ENCODE data around the gene CACNA2D3. TPM values are rescaled to one million over a fixed set of nuclear protein-coding genes. Genes with fewer than 3 reads are reported as not detected.

The CACNA2D3 gene
- total and polyA plus RNA-seq, 12 donors: 0.51 to 43.5 (median 19.3) TPM

GRCh38 chr3:55014081-55014480 is 891.7 kb downstream of the CACNA2D3 start:
- WGBS, 2 donors: 78 to 84% methylated on average over 4 of the region's 4 CpGs
- H3K9me3 ChIP-seq: no peaks in the 10 kb centered on the region
- no peak overlapping the region for H3K4me3 ChIP-seq
- DNase-seq (no peak), ATAC-seq (no peak)
- no peaks in the 10 kb centered on the region for H3K4me1 ChIP-seq
- H3K27ac ChIP-seq: no peak overlapping the region
- no peaks in the 10 kb centered on the region for H3K27me3 ChIP-seq
- intact Hi-C loops (cut with DNase I): loop anchor here in 2 of 10 donors (2.0 to 10.0 kb wide), 2 partner anchors 79 to 149 kb away; no protein-coding TSS in a partner anchor
- TF ChIP-seq, protein P1, sequence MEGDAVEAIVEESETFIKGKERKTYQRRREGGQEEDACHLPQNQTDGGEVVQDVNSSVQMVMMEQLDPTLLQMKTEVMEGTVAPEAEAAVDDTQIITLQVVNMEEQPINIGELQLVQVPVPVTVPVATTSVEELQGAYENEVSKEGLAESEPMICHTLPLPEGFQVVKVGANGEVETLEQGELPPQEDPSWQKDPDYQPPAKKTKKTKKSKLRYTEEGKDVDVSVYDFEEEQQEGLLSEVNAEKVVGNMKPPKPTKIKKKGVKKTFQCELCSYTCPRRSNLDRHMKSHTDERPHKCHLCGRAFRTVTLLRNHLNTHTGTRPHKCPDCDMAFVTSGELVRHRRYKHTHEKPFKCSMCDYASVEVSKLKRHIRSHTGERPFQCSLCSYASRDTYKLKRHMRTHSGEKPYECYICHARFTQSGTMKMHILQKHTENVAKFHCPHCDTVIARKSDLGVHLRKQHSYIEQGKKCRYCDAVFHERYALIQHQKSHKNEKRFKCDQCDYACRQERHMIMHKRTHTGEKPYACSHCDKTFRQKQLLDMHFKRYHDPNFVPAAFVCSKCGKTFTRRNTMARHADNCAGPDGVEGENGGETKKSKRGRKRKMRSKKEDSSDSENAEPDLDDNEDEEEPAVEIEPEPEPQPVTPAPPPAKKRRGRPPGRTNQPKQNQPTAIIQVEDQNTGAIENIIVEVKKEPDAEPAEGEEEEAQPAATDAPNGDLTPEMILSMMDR (IDR thresholded peaks at IDR 0.05): no peak
- H3K36me3 ChIP-seq: no peaks in the 10 kb centered on the region

GRCh38 chr3:55014906-55015305 is 892.6 kb downstream of the CACNA2D3 start:
- DNase-seq: no peak
- WGBS, 2 donors: 60 to 73% methylated on average over 5 of the region's 5 CpGs
- no peak overlapping the region for H3K27ac ChIP-seq
- intact Hi-C loops (cut with DNase I): loop anchor here in 2 of 10 donors (2.0 to 10.0 kb wide), 2 partner anchors 78 to 150 kb away; no protein-coding TSS in a partner anchor
- TF ChIP-seq, protein P1 (IDR thresholded peaks at IDR 0.05): no peak
- H3K4me3 ChIP-seq: no peak overlapping the region
- ATAC-seq: no peak
- no peaks in the 10 kb centered on the region for H3K9me3 ChIP-seq
- H3K27me3 ChIP-seq: no peaks in the 10 kb centered on the region
- no peaks in the 10 kb centered on the region for H3K4me1 ChIP-seq
- no peaks in the 10 kb centered on the region for H3K36me3 ChIP-seq

DNA sequence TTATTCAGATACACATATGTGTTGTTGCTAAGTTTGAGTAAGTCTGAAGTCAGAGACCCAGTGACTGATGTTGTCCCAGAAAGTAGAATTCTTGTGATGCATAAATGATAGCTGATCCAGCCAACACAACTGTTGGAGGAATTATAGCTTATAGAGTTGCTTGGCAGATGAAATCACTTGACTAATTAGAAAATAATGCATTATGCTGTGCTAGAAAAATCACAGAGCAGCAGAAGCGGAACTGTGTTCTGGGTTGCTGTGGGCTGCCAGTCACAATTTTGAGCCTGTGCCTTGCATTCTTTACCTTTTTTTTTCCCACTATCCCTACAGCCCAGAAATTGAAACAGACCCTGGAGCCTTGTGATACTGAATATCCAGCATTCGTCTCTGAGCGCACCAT is 895.5 kb downstream of the CACNA2D3 start:
- no peaks in the 10 kb centered on the region for H3K9me3 ChIP-seq
- DNase-seq (no peak), ATAC-seq (no peak)
- 91 to 97% methylated on average over 3 of the region's 3 CpGs for WGBS, 2 donors
- no peak overlapping the region for H3K27ac ChIP-seq
- no peaks in the 10 kb centered on the region for H3K36me3 ChIP-seq
- no peaks in the 10 kb centered on the region for H3K4me1 ChIP-seq
- TF ChIP-seq, protein P1 (IDR thresholded peaks at IDR 0.05): no peak
- no peaks in the 10 kb centered on the region for H3K27me3 ChIP-seq
- no peak overlapping the region for H3K4me3 ChIP-seq
- intact Hi-C loops (cut with DNase I): loop anchor here in 1 of 10 donors (10.0 kb wide), 1 partner anchor 153 kb away; no protein-coding TSS in a partner anchor

- no peaks in the 10 kb centered on the region for H3K36me3 ChIP-seq
- no peak for ATAC-seq
- intact Hi-C loops (cut with DNase I): no loop called here
- DNase-seq: no peak
- no peak overlapping the region for H3K4me3 ChIP-seq
- WGBS, 2 donors: 44 to 57% methylated on average over 4 of the region's 4 CpGs
- TF ChIP-seq, protein P1 (IDR thresholded peaks at IDR 0.05): no peak
- H3K27ac ChIP-seq: no peak overlapping the region
- no peaks in the 10 kb centered on the region for H3K9me3 ChIP-seq
- no peaks in the 10 kb centered on the region for H3K4me1 ChIP-seq
- H3K27me3 ChIP-seq: no peaks in the 10 kb centered on the region
Observed at GRCh38 chr3:55030938-55031337, 908.6 kb downstream of the CACNA2D3 start.
